ENCODE measurements around the gene TRIM56. TPM values are rescaled to one million over a fixed set of nuclear protein-coding genes. Genes with fewer than 3 reads are reported as not detected.
"Not testable (repeated sequence)": the region's sequence is repeated elsewhere in the genome, so short reads cannot be mapped to it uniquely, and the experiment has no call there.

The TRIM56 gene
- total and polyA plus RNA-seq, 9 of the 15 experiments (the other 6 are each of a cell fraction or from before 2014, with no cell fraction given), result 2.0 to 29.7 (median 11.6) TPM

DNA sequence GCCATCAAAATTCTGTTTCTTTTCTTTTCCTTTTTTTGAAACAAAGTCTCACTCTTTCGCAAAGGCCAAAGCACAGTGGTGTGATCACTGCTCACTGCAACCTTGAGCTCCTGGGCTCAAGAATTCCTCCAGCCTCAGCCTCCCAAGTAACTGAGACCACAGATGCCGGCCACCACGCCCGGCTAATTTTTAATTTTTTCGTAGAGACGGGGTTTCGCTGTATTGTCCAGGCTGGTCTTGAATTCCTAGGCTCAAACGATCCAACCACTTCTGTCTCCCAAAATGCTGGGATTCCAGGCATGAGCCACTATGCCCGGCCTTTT lies 25.7 kb upstream of the TRIM56 start:
- in situ Hi-C loops (cut with MboI), result loop anchor here (5.0 kb wide), 1 partner anchor 167 kb away; no protein-coding TSS in a partner anchor
- Histone ChIP-seq H3K36me3 (ENCODE audit: control insufficient read depth, insufficient read depth, low read length) (no peaks in the 10 kb centered on the region), H3K9ac (ENCODE audit: insufficient read depth in 1 of 2, low read depth in 2 of 2, low read length in 2 of 2) (no peak overlapping the region), H4K20me1 (replicated peaks; ENCODE audit: control insufficient read depth, insufficient read depth, low read length) (peaks cover 4% of the 10 kb centered on the region; the same call in 1 of the 2 replicates), H3K4me3 (no peak overlapping the region), H3K27ac (ENCODE audit: extremely low read depth, low read depth, low read length) (no peak overlapping the region), H3K4me2 (ENCODE audit: insufficient read depth, low read length) (no peak overlapping the region), H3K4me1 (replicated peaks in 1 of 2; ENCODE audit: control insufficient read depth in 2 of 2, insufficient read depth in 2 of 2, low read length in 2 of 2) (no peaks in the 10 kb centered on the region), H2AFZ (ENCODE audit: low read depth, low read length) (no peak overlapping the region), H3K9me3 (replicated peaks; ENCODE audit: control insufficient read depth, insufficient read depth, low read depth, low read length) (no peaks in the 10 kb centered on the region), H3K27me3 (ENCODE audit: control insufficient read depth in 2 of 2, insufficient read depth in 2 of 2, low read length in 2 of 2) (peaks cover 13 to 42% of the 10 kb centered on the region in 2 experiments; a peak in 4 of 5 replicates), H3K9me1 (ENCODE audit: control insufficient read depth, insufficient read depth, low read length) (no peaks in the 10 kb centered on the region), H3K79me2 (ENCODE audit: control insufficient read depth, insufficient read depth, low read length) (no peaks in the 10 kb centered on the region)
- 2% methylated on average over 9 of the region's 9 CpGs for WGBS (ENCODE audit: insufficient coverage, low coverage, missing lambda C conversion rate)
- DNase-seq (ENCODE audit: extremely low read depth in 1 of 4, low spot score in 3 of 4) (no peak), FAIRE-seq (no peak), ATAC-seq (peak; percentile 14; the same call in 1 of the 3 replicates)
- intact Hi-C loops (cut with micrococcal nuclease), result loop anchor here (1.0 kb wide), 3 partner anchors 93 to 260 kb away; no protein-coding TSS in a partner anchor
- POLR2A ChIA-PET, result interaction anchor here (1.8 kb wide), 1 partner anchor 170 kb away, joined by 4 read pairs; the partner anchor contains the start of gene UFSP1
- CTCF ChIA-PET (ENCODE audit: low intra/inter-chr PET ratio), result interaction anchor here (0.6 to 3.6 kb wide), 11 partner anchors 17 to 891 kb away, joined by 3 to 44 read pairs (median 4); partner anchors contain the start of genes ACHE and POP7
- no TSS peak for BruUV-seq (replicated peaks)
- TF ChIP-seq CREB1 (IDR thresholded peaks at IDR 0.05), result no peak
- TF ChIP-seq CREB1 (CRISPR knock-in tag; IDR thresholded peaks at IDR 0.05), result no peak
- no peak for TF ChIP-seq ZKSCAN3 (CRISPR knock-in tag; IDR thresholded peaks at IDR 0.05)
- no peak for TF ChIP-seq ZNF561 (CRISPR knock-in tag; conservative IDR thresholded peaks at IDR 0.05)
- TF ChIP-seq SIN3B (IDR thresholded peaks at IDR 0.05; ENCODE audit: low read depth), result no peak
- TF ChIP-seq HNRNPLL (IDR thresholded peaks at IDR 0.05; ENCODE audit: low read depth, low read length, poor library complexity, severe bottlenecking), result peak; percentile 28

DNA sequence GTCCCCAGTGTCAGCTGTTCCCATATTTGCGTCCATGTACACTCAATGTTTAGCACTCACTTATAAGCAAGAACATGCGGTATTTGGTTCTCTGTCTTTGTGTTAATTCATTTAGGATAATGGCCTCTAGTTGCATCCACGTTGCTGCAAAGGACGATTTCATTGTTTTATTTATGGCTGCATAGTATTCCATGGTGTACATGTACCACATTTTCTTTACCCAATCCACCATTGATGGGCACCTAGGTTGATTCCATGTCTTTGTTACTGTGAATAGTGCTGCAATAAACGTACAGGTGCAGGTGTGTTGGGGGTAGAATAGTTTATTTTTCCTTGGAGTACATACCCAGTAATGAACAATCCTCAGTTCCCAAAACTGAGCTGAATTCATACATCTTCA lies 24.3 kb upstream of the TRIM56 start:
- Histone ChIP-seq H3K27me3 (ENCODE audit: control insufficient read depth in 2 of 2, insufficient read depth in 2 of 2, low read length in 2 of 2) (peaks cover 15 to 56% of the 10 kb centered on the region in 2 experiments), H3K9me3 (replicated peaks; ENCODE audit: control insufficient read depth, insufficient read depth, low read depth, low read length) (no peaks in the 10 kb centered on the region), H3K9ac (ENCODE audit: insufficient read depth in 1 of 2, low read depth in 2 of 2, low read length in 2 of 2) (no peak overlapping the region), H3K4me2 (ENCODE audit: insufficient read depth, low read length) (no peak overlapping the region), H3K36me3 (ENCODE audit: control insufficient read depth, insufficient read depth, low read length) (no peaks in the 10 kb centered on the region), H3K4me1 (replicated peaks in 1 of 2; ENCODE audit: control insufficient read depth in 2 of 2, insufficient read depth in 2 of 2, low read length in 2 of 2) (no peaks in the 10 kb centered on the region), H4K20me1 (replicated peaks; ENCODE audit: control insufficient read depth, insufficient read depth, low read length) (peaks cover 4% of the 10 kb centered on the region; the same call in 1 of the 2 replicates), H2AFZ (ENCODE audit: low read depth, low read length) (no peak overlapping the region), H3K4me3 (no peak overlapping the region), H3K27ac (ENCODE audit: extremely low read depth, low read depth, low read length) (no peak overlapping the region), H3K79me2 (ENCODE audit: control insufficient read depth, insufficient read depth, low read length) (no peaks in the 10 kb centered on the region), H3K9me1 (ENCODE audit: control insufficient read depth, insufficient read depth, low read length) (no peaks in the 10 kb centered on the region)
- ATAC-seq, result no peak
- ChIA-PET CTCF (ENCODE audit: low intra/inter-chr PET ratio) (interaction anchor here (2.3 to 3.6 kb wide), 3 partner anchors 161 to 166 kb away, joined by 9 to 44 read pairs (median 28); partner anchors contain the start of gene ACHE), POLR2A (no interaction called here)
- peak; percentile 50 for TF ChIP-seq ZNF146 (CRISPR knock-in tag; IDR thresholded peaks at IDR 0.05; ENCODE audit: unreplicated experiment)
- TF ChIP-seq, protein P1, sequence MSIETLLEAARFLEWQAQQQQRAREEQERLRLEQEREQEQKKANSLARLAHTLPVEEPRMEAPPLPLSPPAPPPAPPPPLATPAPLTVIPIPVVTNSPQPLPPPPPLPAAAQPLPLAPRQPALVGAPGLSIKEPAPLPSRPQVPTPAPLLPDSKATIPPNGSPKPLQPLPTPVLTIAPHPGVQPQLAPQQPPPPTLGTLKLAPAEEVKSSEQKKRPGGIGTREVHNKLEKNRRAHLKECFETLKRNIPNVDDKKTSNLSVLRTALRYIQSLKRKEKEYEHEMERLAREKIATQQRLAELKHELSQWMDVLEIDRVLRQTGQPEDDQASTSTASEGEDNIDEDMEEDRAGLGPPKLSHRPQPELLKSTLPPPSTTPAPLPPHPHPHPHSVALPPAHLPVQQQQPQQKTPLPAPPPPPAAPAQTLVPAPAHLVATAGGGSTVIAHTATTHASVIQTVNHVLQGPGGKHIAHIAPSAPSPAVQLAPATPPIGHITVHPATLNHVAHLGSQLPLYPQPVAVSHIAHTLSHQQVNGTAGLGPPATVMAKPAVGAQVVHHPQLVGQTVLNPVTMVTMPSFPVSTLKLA (conservative IDR thresholded peaks at IDR 0.05), result no peak
- BruUV-seq (replicated peaks), result no TSS peak
- FAIRE-seq, result no peak
- no peak for DNase-seq (ENCODE audit: extremely low read depth in 1 of 4, low spot score in 3 of 4)
- WGBS (ENCODE audit: insufficient coverage, low coverage, missing lambda C conversion rate), result 0% methylated on average over 5 of the region's 5 CpGs
- in situ Hi-C loops (cut with MboI), result no loop called here
- intact Hi-C loops (cut with micrococcal nuclease), result no loop called here

DNA sequence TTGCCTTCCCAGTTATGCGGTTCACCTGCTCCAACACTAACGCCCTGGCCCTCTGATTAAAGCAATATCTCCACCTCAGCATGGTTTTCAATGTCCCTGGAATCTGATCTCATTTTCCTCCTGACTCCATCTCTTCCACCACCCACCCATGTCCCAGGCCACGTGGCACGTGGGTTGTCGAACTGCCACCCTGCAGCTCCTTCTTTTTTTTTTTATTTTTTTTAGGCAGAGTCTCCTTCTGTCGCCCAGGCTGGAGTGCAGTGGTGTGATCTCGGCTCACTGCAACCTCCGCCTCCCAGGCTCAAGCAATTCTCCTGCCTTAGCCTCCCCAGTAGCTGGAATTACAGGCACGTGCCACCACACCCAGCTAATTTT lies 21.1 kb upstream of the TRIM56 start:
- H3K79me2 ChIP-seq (ENCODE audit: control insufficient read depth, insufficient read depth, low read length); H3K4me2 ChIP-seq (ENCODE audit: insufficient read depth, low read length); DNase-seq (ENCODE audit: extremely low read depth in 1 of 4, low spot score in 3 of 4); H3K27ac ChIP-seq (ENCODE audit: extremely low read depth, low read depth, low read length); H3K4me1 ChIP-seq (replicated peaks in 1 of 2; ENCODE audit: control insufficient read depth in 2 of 2, insufficient read depth in 2 of 2, low read length in 2 of 2); in situ Hi-C loops (cut with MboI); BruUV-seq (replicated peaks); intact Hi-C loops (cut with micrococcal nuclease); ATAC-seq; FAIRE-seq; H3K4me3 ChIP-seq; CTCF ChIA-PET (ENCODE audit: low intra/inter-chr PET ratio); H2AFZ ChIP-seq (ENCODE audit: low read depth, low read length); H3K9me1 ChIP-seq (ENCODE audit: control insufficient read depth, insufficient read depth, low read length); H4K20me1 ChIP-seq (replicated peaks; ENCODE audit: control insufficient read depth, insufficient read depth, low read length); H3K9me3 ChIP-seq (replicated peaks; ENCODE audit: control insufficient read depth, insufficient read depth, low read depth, low read length); H3K36me3 ChIP-seq (ENCODE audit: control insufficient read depth, insufficient read depth, low read length): not testable (repeated sequence)
- H3K27me3 ChIP-seq (ENCODE audit: control insufficient read depth in 2 of 2, insufficient read depth in 2 of 2, low read length in 2 of 2), result peaks cover 36 to 83% of the 10 kb centered on the region in 2 experiments
- H3K9ac ChIP-seq (ENCODE audit: insufficient read depth in 1 of 2, low read depth in 2 of 2, low read length in 2 of 2), result peak overlapping the region in 1 of 2 experiments; percentile 46; a peak in 1 of 4 replicates
- 3% methylated on average over 8 of the region's 9 CpGs for WGBS (ENCODE audit: insufficient coverage, low coverage, missing lambda C conversion rate)
- POLR2A ChIA-PET, result interaction anchor here (0.6 kb wide), 1 partner anchor 113 kb away, joined by 3 read pairs; no protein-coding TSS in a partner anchor

All from K562 (cell line).